HL-60 (cell line): ENCODE data around the gene SLC25A11.

Experiments
- GABPA ChIP-seq: IDR thresholded peaks from 2 replicates; pipeline ENCODE4 v1.6.1; 2012; ENCODE audit warnings: low read depth
- SPI1 ChIP-seq: IDR thresholded peaks from 2 replicates; pipeline ENCODE4 v1.6.1; 2012; ENCODE audit warnings: low read depth, mild to moderate bottlenecking, borderline replicate concordance
- TF ChIP-seq, protein P1 (sequence below): IDR thresholded peaks from 2 replicates; pipeline ENCODE4 v1.6.1; 2012; ENCODE audit warnings: low read depth; ENCODE audit not compliant: insufficient replicate concordance
- TF ChIP-seq, protein P2 (sequence below): IDR thresholded peaks from one replicate; pipeline ENCODE4 v1.5.1; 2011; ENCODE audit warnings: low read length, control low read depth, inconsistent platforms; ENCODE audit not compliant: insufficient read depth

DNA sequence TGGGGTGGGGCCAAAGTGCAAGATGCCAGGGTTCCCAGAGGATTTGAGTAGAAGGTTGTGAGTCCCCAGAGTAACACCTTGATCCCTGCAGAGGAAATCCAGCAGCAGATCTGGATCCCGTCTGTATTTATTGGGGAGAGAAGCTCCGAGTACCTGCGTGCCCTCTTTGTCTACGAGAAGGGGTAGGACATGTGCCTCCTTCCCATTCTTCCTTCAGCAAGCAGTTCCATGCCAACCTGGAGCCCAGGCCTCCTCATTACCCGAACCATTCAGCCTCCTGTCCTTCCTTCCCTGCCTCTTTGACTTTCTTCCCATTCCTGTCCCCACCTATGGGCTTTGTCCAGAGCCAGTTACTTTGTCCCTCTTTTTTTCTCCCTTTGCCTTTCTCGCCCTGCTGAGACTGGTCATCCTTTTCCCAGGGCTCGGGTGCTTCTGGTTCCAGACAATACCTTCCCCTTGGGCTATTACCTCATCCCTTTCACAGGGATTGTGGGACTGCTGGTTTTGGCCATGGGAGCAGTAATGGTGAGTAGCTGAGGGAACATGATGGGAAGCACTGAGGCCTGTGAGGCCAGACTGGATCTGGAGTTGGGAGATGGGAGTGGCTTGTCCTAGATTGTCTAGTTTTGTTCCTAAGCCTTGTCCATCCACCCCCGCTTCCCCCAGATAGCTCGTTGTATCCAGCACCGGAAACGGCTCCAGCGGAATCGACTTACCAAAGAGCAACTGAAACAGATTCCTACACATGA, 3.1 kb upstream of the SLC25A11 start:
- TF ChIP-seq, protein P1, sequence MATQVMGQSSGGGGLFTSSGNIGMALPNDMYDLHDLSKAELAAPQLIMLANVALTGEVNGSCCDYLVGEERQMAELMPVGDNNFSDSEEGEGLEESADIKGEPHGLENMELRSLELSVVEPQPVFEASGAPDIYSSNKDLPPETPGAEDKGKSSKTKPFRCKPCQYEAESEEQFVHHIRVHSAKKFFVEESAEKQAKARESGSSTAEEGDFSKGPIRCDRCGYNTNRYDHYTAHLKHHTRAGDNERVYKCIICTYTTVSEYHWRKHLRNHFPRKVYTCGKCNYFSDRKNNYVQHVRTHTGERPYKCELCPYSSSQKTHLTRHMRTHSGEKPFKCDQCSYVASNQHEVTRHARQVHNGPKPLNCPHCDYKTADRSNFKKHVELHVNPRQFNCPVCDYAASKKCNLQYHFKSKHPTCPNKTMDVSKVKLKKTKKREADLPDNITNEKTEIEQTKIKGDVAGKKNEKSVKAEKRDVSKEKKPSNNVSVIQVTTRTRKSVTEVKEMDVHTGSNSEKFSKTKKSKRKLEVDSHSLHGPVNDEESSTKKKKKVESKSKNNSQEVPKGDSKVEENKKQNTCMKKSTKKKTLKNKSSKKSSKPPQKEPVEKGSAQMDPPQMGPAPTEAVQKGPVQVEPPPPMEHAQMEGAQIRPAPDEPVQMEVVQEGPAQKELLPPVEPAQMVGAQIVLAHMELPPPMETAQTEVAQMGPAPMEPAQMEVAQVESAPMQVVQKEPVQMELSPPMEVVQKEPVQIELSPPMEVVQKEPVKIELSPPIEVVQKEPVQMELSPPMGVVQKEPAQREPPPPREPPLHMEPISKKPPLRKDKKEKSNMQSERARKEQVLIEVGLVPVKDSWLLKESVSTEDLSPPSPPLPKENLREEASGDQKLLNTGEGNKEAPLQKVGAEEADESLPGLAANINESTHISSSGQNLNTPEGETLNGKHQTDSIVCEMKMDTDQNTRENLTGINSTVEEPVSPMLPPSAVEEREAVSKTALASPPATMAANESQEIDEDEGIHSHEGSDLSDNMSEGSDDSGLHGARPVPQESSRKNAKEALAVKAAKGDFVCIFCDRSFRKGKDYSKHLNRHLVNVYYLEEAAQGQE, result no peak
- TF ChIP-seq SPI1 (no peak), GABPA (no peak)
- TF ChIP-seq, protein P2, sequence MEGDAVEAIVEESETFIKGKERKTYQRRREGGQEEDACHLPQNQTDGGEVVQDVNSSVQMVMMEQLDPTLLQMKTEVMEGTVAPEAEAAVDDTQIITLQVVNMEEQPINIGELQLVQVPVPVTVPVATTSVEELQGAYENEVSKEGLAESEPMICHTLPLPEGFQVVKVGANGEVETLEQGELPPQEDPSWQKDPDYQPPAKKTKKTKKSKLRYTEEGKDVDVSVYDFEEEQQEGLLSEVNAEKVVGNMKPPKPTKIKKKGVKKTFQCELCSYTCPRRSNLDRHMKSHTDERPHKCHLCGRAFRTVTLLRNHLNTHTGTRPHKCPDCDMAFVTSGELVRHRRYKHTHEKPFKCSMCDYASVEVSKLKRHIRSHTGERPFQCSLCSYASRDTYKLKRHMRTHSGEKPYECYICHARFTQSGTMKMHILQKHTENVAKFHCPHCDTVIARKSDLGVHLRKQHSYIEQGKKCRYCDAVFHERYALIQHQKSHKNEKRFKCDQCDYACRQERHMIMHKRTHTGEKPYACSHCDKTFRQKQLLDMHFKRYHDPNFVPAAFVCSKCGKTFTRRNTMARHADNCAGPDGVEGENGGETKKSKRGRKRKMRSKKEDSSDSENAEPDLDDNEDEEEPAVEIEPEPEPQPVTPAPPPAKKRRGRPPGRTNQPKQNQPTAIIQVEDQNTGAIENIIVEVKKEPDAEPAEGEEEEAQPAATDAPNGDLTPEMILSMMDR, result no peak
